Activated CD8-positive, alpha-beta memory T cell treated with anti-CD3 and anti-CD28 coated beads, Interleukin-2, amount 50 U/mL, for 48 hours (primary cell): Measurements from ENCODE around the gene MOCS3.
A peak's percentile ranks its signal among the peaks of the same experiment; 100 is the strongest.

ENCODE experiments used
- DNase-seq: peaks from one replicate; pipeline ENCODE4 v3.0.0-alpha.2; 2020

MOCS3 gene

DNA sequence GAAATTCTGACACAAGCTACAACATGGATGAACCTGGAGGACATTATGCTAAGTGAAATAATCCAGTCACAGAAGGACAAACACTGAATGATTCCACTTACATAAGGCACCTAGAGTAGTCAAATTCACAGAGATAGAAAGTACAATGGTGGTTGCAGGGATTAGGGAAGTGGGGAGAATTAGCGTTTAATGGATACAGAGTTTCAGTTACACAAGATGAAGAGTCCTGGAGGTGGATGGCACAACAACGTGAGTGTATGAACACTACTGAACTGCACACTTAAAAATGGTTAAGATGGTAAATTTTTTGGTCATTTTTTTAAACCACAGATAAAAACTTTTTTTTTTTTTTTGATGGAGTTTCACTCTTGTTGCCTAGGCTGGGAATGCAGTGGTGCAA, 24.7 kb downstream of the MOCS3 start:
- no peak for DNase-seq

- DNase-seq = peak; percentile 67
These were observed 29.0 kb downstream of the MOCS3 start for GRCh38 chr20:50987493-50988210.

DNA sequence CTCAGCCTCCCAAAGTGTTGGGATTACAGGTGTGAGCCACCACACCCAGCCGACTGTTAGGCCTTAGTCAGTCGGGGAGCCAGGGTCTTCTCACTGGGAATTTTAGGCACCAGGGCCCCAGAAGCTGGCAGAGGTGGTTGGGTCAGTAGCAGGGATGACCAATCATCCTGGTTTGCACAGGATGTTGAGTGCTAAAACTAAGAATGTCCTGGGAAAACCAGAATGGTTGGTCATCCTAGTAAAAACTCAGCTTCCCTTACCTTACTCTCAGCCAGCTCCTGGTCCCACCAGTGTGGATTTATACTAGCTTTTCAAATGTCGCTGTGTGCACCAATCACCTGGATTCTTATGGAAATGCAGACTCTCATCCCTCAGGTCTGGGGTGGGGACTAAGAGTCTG, 32.5 kb downstream of the MOCS3 start:
- no peak for DNase-seq

GRCh38 chr20:50992336-50992732, 33.7 kb downstream of the MOCS3 start:
- no peak for DNase-seq

- peak; percentile 69 for DNase-seq
These were observed 34.3 kb downstream of the MOCS3 start for GRCh38 chr20:50992733-50993457.

DNA sequence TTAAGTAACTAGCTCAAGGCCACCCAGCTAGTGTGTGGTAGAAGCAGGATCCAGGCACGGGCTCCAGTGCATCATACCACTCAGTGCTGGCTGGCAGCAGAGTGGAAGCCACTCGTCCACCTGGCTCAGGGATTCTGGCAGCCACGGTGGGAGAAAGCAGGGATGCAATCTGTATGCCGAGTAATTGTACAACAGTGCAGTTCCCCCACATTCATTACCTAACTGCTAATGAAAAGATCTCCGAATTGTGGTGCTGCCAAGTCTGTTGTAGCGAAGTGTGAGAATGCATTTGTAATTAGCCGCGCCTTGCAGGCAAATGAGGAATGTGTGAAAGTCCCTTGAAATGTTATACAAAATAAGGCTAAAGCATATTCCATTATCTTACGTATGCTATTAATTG, 35.3 kb downstream of the MOCS3 start:
- no peak for DNase-seq

GRCh38 chr20:50995506-50995905, 36.9 kb downstream of the MOCS3 start:
- no peak for DNase-seq

- no peak for DNase-seq
These were observed 38.6 kb downstream of the MOCS3 start for GRCh38 chr20:50996901-50997865.

DNA sequence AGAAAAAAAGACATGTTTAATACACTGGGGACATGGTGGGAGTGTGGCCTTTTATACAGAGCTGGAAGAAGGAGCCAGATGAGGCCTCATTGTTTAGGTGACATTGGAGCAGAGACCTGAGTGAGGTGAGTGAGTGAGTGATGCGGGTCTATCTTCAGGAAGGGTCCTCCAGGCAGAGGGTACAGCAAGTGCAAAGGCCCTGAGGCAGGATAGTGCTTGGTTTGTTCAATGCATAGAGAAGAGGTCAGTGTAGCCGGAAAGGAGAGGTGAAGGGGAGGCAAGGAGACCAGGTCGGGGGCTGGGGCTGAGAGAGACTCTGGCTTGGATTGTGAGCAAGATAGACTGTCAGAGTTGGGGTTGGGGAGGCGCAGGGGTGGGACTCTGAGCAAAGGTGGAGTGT, 40.7 kb downstream of the MOCS3 start:
- no peak for DNase-seq

DNA sequence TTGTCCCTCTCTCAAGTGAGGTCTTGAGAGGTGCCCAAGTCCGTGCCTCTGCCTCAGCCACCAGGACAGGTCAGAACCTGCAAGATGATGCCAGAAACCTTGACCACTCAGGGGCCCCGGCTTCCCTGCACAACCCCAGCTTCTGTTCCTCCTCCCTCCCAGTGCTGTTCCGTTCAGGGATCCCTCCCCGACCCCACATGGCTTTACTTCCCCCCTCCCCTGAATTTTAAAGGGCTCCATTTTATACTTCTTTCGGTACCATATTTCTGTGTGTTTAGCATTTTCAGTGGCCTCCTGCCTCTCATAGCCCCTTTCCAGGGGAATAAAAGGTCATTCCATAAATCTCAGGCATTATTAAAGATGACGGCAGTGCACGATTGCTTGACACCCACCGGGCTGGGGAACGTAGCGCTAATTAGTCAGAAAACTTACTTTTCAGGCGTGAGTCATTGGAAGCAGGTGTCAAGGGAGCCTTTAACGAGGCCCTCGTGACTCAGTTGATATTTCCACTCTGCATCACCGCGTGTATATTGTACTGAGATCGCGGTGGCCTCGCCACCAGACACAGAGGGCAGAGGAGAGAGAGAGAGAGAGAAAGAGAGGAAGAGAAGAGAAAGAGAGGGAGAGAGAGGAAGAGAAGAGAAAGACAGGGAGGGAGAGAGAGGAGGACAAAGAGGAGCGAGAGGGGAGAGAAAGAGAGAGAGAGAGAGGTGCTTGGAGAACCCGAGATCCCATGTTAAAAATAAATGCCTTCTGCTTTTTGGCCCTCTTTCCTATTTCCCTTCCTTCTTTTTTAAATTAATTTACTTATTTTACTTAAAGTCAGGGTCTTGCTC, 43.0 kb downstream of the MOCS3 start:
- no peak for DNase-seq

- no peak for DNase-seq
These were observed 44.0 kb downstream of the MOCS3 start for GRCh38 chr20:51002633-51003032.

DNA sequence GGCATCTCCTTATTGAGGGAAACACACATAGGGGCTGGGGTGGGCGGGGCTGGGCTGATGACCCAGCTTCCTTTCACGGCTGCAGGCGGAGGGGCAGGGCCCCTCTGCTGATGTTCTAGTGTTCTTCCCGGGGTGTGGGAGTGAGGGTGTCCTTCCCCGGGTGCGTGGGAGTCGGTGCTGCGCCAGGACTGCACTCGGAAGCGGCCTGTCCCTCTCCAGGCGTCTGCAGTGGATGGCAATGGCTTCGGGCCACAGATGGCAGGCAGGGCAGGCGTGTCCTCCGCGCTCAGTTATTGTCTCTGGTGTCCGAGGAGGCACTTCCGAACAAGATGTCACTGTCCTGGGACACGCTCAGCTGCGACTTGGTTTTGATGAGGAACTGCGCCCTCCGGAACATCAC, 45.1 kb downstream of the MOCS3 start:
- DNase-seq = no peak

GRCh38 chr20:51004305-51004727, 45.7 kb downstream of the MOCS3 start:
- no peak for DNase-seq

- DNase-seq = no peak
These were observed 46.2 kb downstream of the MOCS3 start for GRCh38 chr20:51004781-51005180.

DNA sequence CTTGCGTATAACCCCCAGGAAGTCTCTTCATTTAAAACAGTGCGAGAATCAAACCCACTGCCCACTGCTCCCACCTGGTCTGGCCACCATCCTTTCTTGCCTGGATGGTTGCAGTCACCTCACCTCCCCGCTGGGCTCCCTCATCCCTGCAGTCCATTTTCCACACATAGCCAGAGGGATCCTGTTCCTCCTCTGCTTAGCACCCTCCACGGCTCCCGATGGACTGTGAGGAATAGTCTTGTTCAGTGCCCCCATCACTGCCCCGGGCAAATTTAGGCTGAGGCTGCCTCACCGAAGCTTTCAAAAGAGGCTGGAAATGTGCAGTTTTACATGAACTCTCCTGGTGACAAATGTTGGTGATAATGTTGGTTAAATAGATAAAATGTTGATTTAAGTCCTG, 46.6 kb downstream of the MOCS3 start:
- DNase-seq = no peak

- DNase-seq = no peak
These were observed 50.1 kb downstream of the MOCS3 start for GRCh38 chr20:51008718-51009117.

GRCh38 chr20:51009303-51010042, 50.9 kb downstream of the MOCS3 start:
- DNase-seq = no peak

- no peak for DNase-seq
These were observed 51.4 kb downstream of the MOCS3 start for GRCh38 chr20:51010043-51010365.

- DNase-seq = no peak
These were observed 52.3 kb downstream of the MOCS3 start for GRCh38 chr20:51010932-51011331.

DNA sequence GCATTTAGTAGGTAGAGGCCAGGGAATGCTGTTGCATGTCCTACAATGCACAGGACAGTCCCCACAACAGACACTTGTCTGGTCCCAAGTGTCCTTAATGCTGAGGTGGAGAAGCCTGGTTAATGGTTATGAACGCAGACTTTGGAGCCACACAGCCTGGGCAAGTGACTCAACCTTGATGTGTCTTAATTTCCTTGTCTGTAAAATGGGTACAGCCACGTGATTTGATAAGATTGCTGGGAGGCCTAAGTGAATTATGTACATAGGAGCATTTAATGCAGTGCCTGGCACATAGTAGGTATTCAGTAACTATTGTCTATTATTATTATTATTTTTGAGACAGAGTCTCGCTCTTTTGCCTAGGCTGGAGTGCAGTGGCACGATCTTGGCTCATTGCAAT, 52.9 kb downstream of the MOCS3 start:
- no peak for DNase-seq

DNA sequence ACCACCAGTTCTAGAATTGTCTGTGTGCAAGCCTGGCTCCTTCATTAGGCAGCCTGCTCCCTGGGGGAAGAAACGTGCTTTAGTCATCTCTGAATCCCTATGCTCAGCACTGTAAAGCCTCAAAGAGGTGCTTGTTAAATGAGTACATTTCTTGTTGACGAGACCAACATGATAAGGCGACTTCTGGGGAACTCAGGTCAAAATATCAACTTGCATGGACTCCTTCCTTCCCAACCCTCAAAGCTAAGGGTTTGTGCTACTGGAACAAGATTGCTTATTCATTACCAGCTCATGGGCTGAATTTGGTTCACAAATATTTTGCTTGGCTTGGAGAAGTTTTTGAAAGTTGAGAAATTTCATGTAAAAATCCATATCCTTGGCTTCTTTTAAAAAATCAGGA, 53.7 kb downstream of the MOCS3 start:
- no peak for DNase-seq
